ENCODE data around the gene TMEM191C. TPM values are rescaled to one million over a fixed set of nuclear protein-coding genes. Genes with fewer than 3 reads are reported as not detected.

TMEM191C gene
- total RNA-seq, 1 donor from 2014 or later = 1.3 TPM

Other genes with a start within 250 kb of the TMEM191C start
- gene RIMBP3B, start 83.6 kb upstream of the TMEM191C start, total RNA-seq = 0.11 and 0.23 TPM in 2 replicates
- 4.5 and 4.8 TPM in 2 replicates for gene HIC2, start 50.0 kb upstream of the TMEM191C start, total RNA-seq
- gene RIMBP3C, start 84.1 kb downstream of the TMEM191C start, total RNA-seq = 0.50 and 0.59 TPM in 2 replicates
- 59.8 and 62.7 TPM in 2 replicates for gene UBE2L3, start 100.3 kb downstream of the TMEM191C start, total RNA-seq
- 41.1 and 41.7 TPM in 2 replicates for gene YDJC, start 162.6 kb downstream of the TMEM191C start, total RNA-seq
- 0.23 and 0.66 TPM in 2 replicates for gene CCDC116, start 165.4 kb downstream of the TMEM191C start, total RNA-seq
- gene SDF2L1, start 174.9 kb downstream of the TMEM191C start, total RNA-seq = 109 and 114 TPM in 2 replicates
- gene PPIL2, start 198.6 kb downstream of the TMEM191C start, total RNA-seq = 69.6 and 71.3 TPM in 2 replicates

Data from T-helper 2 cell treated with Interferon-gamma antibody and Interleukin-4, amounts not matched to agents 100 ng/mL and 5 ng/mL, for 36 hours (primary cell).